H1 (cell line): Measurements from ENCODE around the gene PIEZO1. TPM values are rescaled to one million over a fixed set of nuclear protein-coding genes. Genes with fewer than 3 reads are reported as not detected.

Experiments used
- CTCF ChIA-PET: fragments of 300-600 bp; sonication (Branson Sonifier 250); formaldehyde crosslinking; loops from one replicate; lab custom pipeline; 2021; ENCODE audit not compliant: partially characterized antibody; lab: Charles Lee
- POLR2A ChIA-PET: fragments of 300-600 bp; sonication (Branson Sonifier 250); formaldehyde crosslinking; loops from one replicate; lab custom pipeline; 2021; ENCODE audit warnings: inconsistent platforms; ENCODE audit not compliant: partially characterized antibody; lab: Charles Lee
- DNase-seq, 2 experiments: peaks; one replicate each; pipeline versions ENCODE4 v3.0.0 to v3.0.0-alpha.2; 2010 to 2022; ENCODE audit warnings: low spot score in 2 of 2, low read depth in 1 of 2, mixed read lengths in 1 of 2
- FAIRE-seq: peaks from 2 replicates; lab custom pipeline; 2011; peaks lifted over from hg19 to GRCh38; lab: Jason Lieb, UNC
- H2AFZ ChIP-seq: 2 replicates; pipeline ENCODE4 v1.8.1; 2012; ENCODE audit warnings: low read length, inconsistent platforms
- H2AK5ac ChIP-seq: 2 replicates; pipeline ENCODE4 v1.6.1; 2013; ENCODE audit warnings: low read depth, low read length
- H2BK120ac ChIP-seq: replicated peaks from 2 replicates; pipeline ENCODE3; 2013; ENCODE audit warnings: low read depth, low read length, inconsistent platforms
- H2BK12ac ChIP-seq: 2 replicates; pipeline ENCODE4 v1.6.1; 2013; ENCODE audit warnings: low read depth, low read length
- H2BK15ac ChIP-seq: 2 replicates; pipeline ENCODE4 v1.6.1; 2013; ENCODE audit warnings: low read length
- H2BK20ac ChIP-seq: 2 replicates; pipeline ENCODE4 v1.6.1; 2013; ENCODE audit warnings: low read length
- H2BK5ac ChIP-seq: 2 replicates; pipeline ENCODE4 v1.6.1; 2013; ENCODE audit warnings: low read depth, low read length
- H3K14ac ChIP-seq: 2 replicates; pipeline ENCODE4 v1.6.1; 2013; ENCODE audit warnings: inconsistent platforms; ENCODE audit not compliant: insufficient read length
- H3K18ac ChIP-seq: 2 replicates; pipeline ENCODE4 v1.6.1; 2013; ENCODE audit warnings: low read length; ENCODE audit errors: extremely low read depth
- H3K23ac ChIP-seq: 2 replicates; pipeline ENCODE4 v1.6.1; 2013; ENCODE audit warnings: inconsistent platforms; ENCODE audit not compliant: insufficient read length
- H3K23me2 ChIP-seq: 2 replicates; pipeline ENCODE4 v1.6.1; 2013; ENCODE audit warnings: low read depth, low read length
- H3K27ac ChIP-seq: 2 replicates; pipeline ENCODE4 v1.6.1; 2011; ENCODE audit warnings: low read depth, low read length, inconsistent platforms
- H3K27me3 ChIP-seq, 4 experiments: replicated peaks in 1 of 4; 1 replicate in 1 of 4; 2 replicates in 3 of 4; pipeline versions ENCODE4 v1.6.1 to v1.8.1; 2011 to 2013; ENCODE audit warnings: low read length in 3 of 4, mild to moderate bottlenecking in 3 of 4, inconsistent platforms in 2 of 4, mixed read lengths in 2 of 4, moderate library complexity in 1 of 4; ENCODE audit not compliant: control insufficient read depth in 3 of 4, insufficient read depth in 3 of 4; ENCODE audit errors: extremely low read depth in 1 of 4
- H3K36me3 ChIP-seq, 4 experiments: 2 replicates each; pipeline versions ENCODE4 v1.6.1 to v1.8.1; 2011 to 2013; ENCODE audit warnings: mild to moderate bottlenecking in 4 of 4, low read length in 3 of 4, moderate library complexity in 2 of 4, control low read depth in 1 of 4, inconsistent platforms in 1 of 4; ENCODE audit not compliant: insufficient read depth in 4 of 4, control insufficient read depth in 2 of 4
- H3K4ac ChIP-seq: replicated peaks from 2 replicates; pipeline ENCODE3; 2013; ENCODE audit warnings: low read length, low read depth, mixed read lengths, inconsistent platforms; ENCODE audit not compliant: insufficient read length
- H3K4me1 ChIP-seq, 4 experiments: replicated peaks in 1 of 4; 1 replicate in 1 of 4; 2 replicates in 3 of 4; pipeline versions ENCODE4 v1.6.1 to v1.8.1; 2011 to 2013; ENCODE audit warnings: low read length in 3 of 4, inconsistent platforms in 2 of 4, mixed read lengths in 1 of 4; ENCODE audit not compliant: insufficient read depth in 4 of 4, control insufficient read depth in 3 of 4
- H3K4me2 ChIP-seq, 2 experiments: 2 replicates each; pipeline versions ENCODE4 v1.6.1 to v1.8.1; 2011 to 2013; ENCODE audit warnings: low read depth in 2 of 2, low read length in 2 of 2, control low read depth in 1 of 2, inconsistent platforms in 1 of 2, mild to moderate bottlenecking in 1 of 2; ENCODE audit not compliant: insufficient read depth in 1 of 2
- H3K4me3 ChIP-seq, 4 experiments: fragments of 200-600, 300-600 bp in 1 of 4; sonication (generic), shearing (Covaris generic), sonication (Bioruptor Twin) in 1 of 4; 2 replicates each; pipeline versions ENCODE4 v1.5.1 to v1.8.1; 2011 to 2016; ENCODE audit warnings: low read length in 4 of 4, low read depth in 3 of 4, control low read depth in 2 of 4, inconsistent platforms in 2 of 4, mild to moderate bottlenecking in 2 of 4, mixed read lengths in 1 of 4, moderate library complexity in 1 of 4; ENCODE audit not compliant: insufficient read depth in 2 of 4; ENCODE audit errors: extremely low read depth in 1 of 4
- H3K56ac ChIP-seq: replicated peaks from 2 replicates; pipeline ENCODE3; 2013; ENCODE audit warnings: low read depth, mild to moderate bottlenecking, mixed read lengths, low read length, inconsistent platforms; ENCODE audit not compliant: insufficient read length
- H3K79me1 ChIP-seq: 2 replicates; pipeline ENCODE4 v1.6.1; 2013; ENCODE audit warnings: low read depth, low read length, control low read depth
- H3K79me2 ChIP-seq, 2 experiments: 2 replicates each; pipeline versions ENCODE4 v1.6.1 to v1.8.1; 2012 to 2013; ENCODE audit warnings: low read length in 2 of 2, mild to moderate bottlenecking in 2 of 2, inconsistent platforms in 1 of 2; ENCODE audit not compliant: insufficient read depth in 2 of 2, control insufficient read depth in 1 of 2
- H3K9ac ChIP-seq, 4 experiments: replicated peaks in 1 of 4; 1 replicate in 1 of 4; 2 replicates in 3 of 4; pipeline versions ENCODE4 v1.6.1 to v1.8.1; 2011 to 2013; ENCODE audit warnings: low read depth in 3 of 4, low read length in 3 of 4, control low read depth in 2 of 4, mild to moderate bottlenecking in 2 of 4, moderate library complexity in 2 of 4, inconsistent platforms in 1 of 4; ENCODE audit errors: extremely low read depth in 1 of 4
- H3K9me3 ChIP-seq, 2 experiments: 2 replicates each; pipeline versions ENCODE4 v1.6.1 to v1.8.1; 2012 to 2013; ENCODE audit warnings: mild to moderate bottlenecking in 2 of 2, moderate library complexity in 2 of 2, control low read depth in 1 of 2, inconsistent platforms in 1 of 2, low read depth in 1 of 2, low read length in 1 of 2, mixed read lengths in 1 of 2; ENCODE audit not compliant: insufficient read depth in 2 of 2
- H4K20me1 ChIP-seq, 2 experiments: replicated peaks in 1 of 2; 2 replicates each; pipeline versions ENCODE3 to v1.8.1; 2011 to 2013; ENCODE audit warnings: inconsistent platforms in 2 of 2, low read length in 2 of 2, mild to moderate bottlenecking in 1 of 2; ENCODE audit not compliant: insufficient read depth in 2 of 2, control insufficient read depth in 1 of 2
- H4K5ac ChIP-seq: 2 replicates; pipeline ENCODE4 v1.6.1; 2013; ENCODE audit warnings: low read length, low read depth, mixed read lengths, inconsistent platforms; ENCODE audit not compliant: insufficient read length
- H4K8ac ChIP-seq: 2 replicates; pipeline ENCODE4 v1.8.0; 2013; ENCODE audit warnings: mild to moderate bottlenecking, moderate library complexity, low read length, inconsistent platforms; ENCODE audit not compliant: insufficient read depth; ENCODE audit errors: extremely low read depth
- H4K91ac ChIP-seq: replicated peaks from 2 replicates; pipeline ENCODE3; 2013; ENCODE audit warnings: low read length, mixed read lengths, inconsistent platforms; ENCODE audit not compliant: insufficient read length
- BRCA1 ChIP-seq: IDR thresholded peaks from 2 replicates; pipeline ENCODE4 v1.6.1; 2012; ENCODE audit warnings: low read depth, low read length, improper control_type of control experiment
- CEBPB ChIP-seq: IDR thresholded peaks from 2 replicates; pipeline ENCODE4 v1.6.1; 2012; ENCODE audit warnings: low read depth, low read length
- CHD2 ChIP-seq: IDR thresholded peaks from 2 replicates; pipeline ENCODE4 v1.6.1; 2012; ENCODE audit warnings: low read length, improper control_type of control experiment
- CREB1 ChIP-seq: IDR thresholded peaks from 2 replicates; pipeline ENCODE4 v1.6.1; 2012; ENCODE audit warnings: inconsistent platforms
- EP300 ChIP-seq, 2 experiments: IDR thresholded peaks; 1 replicate in 1 of 2; 2 replicates in 1 of 2; pipeline ENCODE4 v1.6.1; 2011 to 2012; ENCODE audit warnings: low read depth in 2 of 2, low read length in 2 of 2, mild to moderate bottlenecking in 2 of 2, borderline replicate concordance in 1 of 2, inconsistent platforms in 1 of 2, moderate library complexity in 1 of 2
- HDAC2 ChIP-seq, 2 experiments: fragments of 300-600 bp in 1 of 2; sonication (generic) in 1 of 2; IDR thresholded peaks; 2 replicates each; pipeline ENCODE4 v1.6.1; 2011 to 2012; ENCODE audit warnings: low read depth in 2 of 2, low read length in 2 of 2, mild to moderate bottlenecking in 2 of 2, moderate library complexity in 2 of 2, borderline replicate concordance in 1 of 2, inconsistent platforms in 1 of 2
- NRF1 ChIP-seq: IDR thresholded peaks from 2 replicates; pipeline ENCODE4 v1.6.1; 2011; ENCODE audit warnings: mild to moderate bottlenecking, low read depth, low read length, improper control_type of control experiment
- POU5F1 ChIP-seq: IDR thresholded peaks from 2 replicates; pipeline ENCODE4 v1.6.1; 2011; ENCODE audit warnings: low read depth, mild to moderate bottlenecking, low read length, moderate library complexity
- RXRA ChIP-seq: IDR thresholded peaks from 2 replicates; pipeline ENCODE4 v1.6.1; 2011; ENCODE audit warnings: low read depth, mild to moderate bottlenecking, low read length, moderate library complexity; ENCODE audit not compliant: insufficient read depth
- TAF7 ChIP-seq: optimal IDR thresholded peaks from 2 replicates; pipeline ENCODE3; 2011; ENCODE audit warnings: low read depth, mild to moderate bottlenecking, inconsistent platforms, low read length, moderate library complexity, borderline replicate concordance
- USF2 ChIP-seq: IDR thresholded peaks from 2 replicates; pipeline ENCODE4 v1.6.1; 2011; ENCODE audit warnings: low read length, improper control_type of control experiment
- WGBS, 2 experiments: shearing (Covaris generic) in 1 of 2; methylation state at CpG; one replicate each; pipeline versions ENCODE4 v1.1.6 to v1.1.7; 2013 to 2015; ENCODE audit warnings: low lambda C conversion rate in 2 of 2, mixed read lengths in 2 of 2, inconsistent platforms in 1 of 2, low coverage in 1 of 2, missing lambda C conversion rate in 1 of 2; ENCODE audit not compliant: insufficient replicate concordance in 2 of 2, insufficient coverage in 1 of 2, insufficient read length in 1 of 2; ENCODE audit errors: extremely low coverage in 1 of 2, missing lambda C conversion rate in 1 of 2; 5-methylcytosine and 5-hydroxymethylcytosine counted together
- polyA plus RNA-seq, 7 experiments: library from polyadenylated mRNA; depleted of rRNA in 3 of 7; stranded (reverse) in 5 of 7; unstranded in 2 of 7; fragments of >200 nt in 5 of 7; fragments of 200-250 nt in 2 of 7; gene quantifications; 1 replicate in 5 of 7; 2 replicates in 1 of 7; 4 replicates in 1 of 7; pipeline versions ENCODE4 v1.2.1 to v1.2.3, GENCODE V29; 2011 to 2013; ENCODE audit warnings: missing spikeins in 2 of 7, mixed read lengths in 2 of 7
- total RNA-seq: library from RNA; stranded (reverse); fragmentation: NEBNext Ultra II Directional; extraction: Animal tissue kit (Norgen Biotek cat#: 25700); gene quantifications from 2 replicates; pipeline ENCODE4 v1.2.1, GENCODE V29; 2021

Gene PIEZO1
- total and polyA plus RNA-seq, 2 of the 8 experiments (the other 6 are each of a cell fraction or from before 2014, with no cell fraction given): 42.3 to 67.5 TPM

DNA sequence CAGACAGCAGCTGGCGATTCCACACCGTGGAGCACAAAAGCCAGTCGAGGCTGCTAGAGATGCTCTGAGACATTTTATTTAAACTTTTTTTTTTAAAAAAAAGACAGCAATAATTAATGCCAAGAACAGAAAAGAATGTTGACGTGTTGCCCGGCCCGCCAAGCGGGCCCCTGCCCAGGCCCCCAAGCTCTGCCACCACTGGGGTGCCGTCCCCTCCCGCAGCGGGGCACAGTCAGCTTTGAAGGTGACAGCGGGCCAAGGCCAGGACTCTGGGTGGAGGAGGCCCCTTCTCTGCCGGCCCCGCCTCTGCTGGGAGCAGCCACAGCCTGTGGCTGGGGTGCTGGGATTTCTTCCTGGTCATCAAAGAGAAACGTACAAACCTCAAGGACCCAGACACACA is 88.6 kb downstream of the PIEZO1 start:
- no peaks in the 10 kb centered on the region for H3K4me1 ChIP-seq
- H4K20me1 ChIP-seq: peaks cover 0 to 2% of the 10 kb centered on the region in 2 experiments
- no peak overlapping the region for H3K14ac ChIP-seq
- TF ChIP-seq CREB1 (no peak), RXRA (no peak), USF2 (no peak), HDAC2 (IDR thresholded peaks at IDR 0.05; ENCODE audit: borderline replicate concordance in 1 of 2, low read depth in 2 of 2, low read length in 2 of 2) (no peak), EP300 (IDR thresholded peaks at IDR 0.05; ENCODE audit: borderline replicate concordance in 1 of 2, low read depth in 2 of 2, low read length in 2 of 2) (no peak), NRF1 (no peak), POU5F1 (no peak), TAF7 (no peak), BRCA1 (no peak), CHD2 (no peak), CEBPB (no peak)
- H3K36me3 ChIP-seq: peaks cover 0 to 15% (median 4%) of the 10 kb centered on the region in 4 experiments; a peak in 4 of 8 replicates
- FAIRE-seq (no peak), DNase-seq (no peak)
- H2BK15ac ChIP-seq: no peak overlapping the region
- H2AK5ac ChIP-seq: no peak overlapping the region
- 93% methylated on average over 14 of the region's 14 CpGs; no CpG with 5 or more reads in 1 of the 2 experiments for WGBS, 2 experiments
- H3K9me3 ChIP-seq: no peaks in the 10 kb centered on the region
- H2AFZ ChIP-seq: no peak overlapping the region
- no peak overlapping the region for H4K91ac ChIP-seq
- no peak overlapping the region for H3K4me3 ChIP-seq
- no peak overlapping the region for H3K9ac ChIP-seq
- H3K27ac ChIP-seq: no peak overlapping the region
- no peaks in the 10 kb centered on the region; a peak in 1 of 4 replicates for H3K79me2 ChIP-seq
- no peak overlapping the region for H3K4ac ChIP-seq
- H2BK20ac ChIP-seq: no peak overlapping the region
- H3K18ac ChIP-seq: no peak overlapping the region
- H3K27me3 ChIP-seq: no peaks in the 10 kb centered on the region
- H3K23ac ChIP-seq: no peak overlapping the region
- H3K56ac ChIP-seq: no peak overlapping the region
- 0 out of 2 replicates have a peak, but pooled peaks cover 2% of the 10 kb centered on the region for H3K79me1 ChIP-seq
- no peak overlapping the region for H2BK120ac ChIP-seq
- ChIA-PET CTCF (interaction anchor here (1.6 to 6.5 kb wide), 4 partner anchors 11 to 47 kb away, joined by 3 to 37 read pairs (median 5); no protein-coding TSS in a partner anchor), POLR2A (interaction anchor here (1.2 kb wide), 1 partner anchor 23 kb away, joined by 3 read pairs; no protein-coding TSS in a partner anchor)
- H4K5ac ChIP-seq: no peak overlapping the region
- no peak overlapping the region for H2BK12ac ChIP-seq
- H2BK5ac ChIP-seq: no peak overlapping the region
- no peaks in the 10 kb centered on the region for H3K23me2 ChIP-seq
- no peak overlapping the region for H3K4me2 ChIP-seq
- no peak overlapping the region for H4K8ac ChIP-seq
